ENCODE measurements around the gene RPIA.

GRCh38 chr2:88751768-88752167 lies 60.3 kb downstream of the RPIA start:
- TF ChIP-seq CTCF (IDR thresholded peaks at IDR 0.05; ENCODE audit: low read depth, low read length, missing input control) (no peak), YY1 (IDR thresholded peaks at IDR 0.05) (no peak), RAD21 (IDR thresholded peaks at IDR 0.05) (no peak), ZBTB33 (IDR thresholded peaks at IDR 0.05) (no peak), ATF3 (IDR thresholded peaks at IDR 0.05) (no peak)

Measured in liver (tissue), 3 donors.